SJSA1 (cell line): ENCODE measurements around the gene SUMO4. TPM values are rescaled to one million over a fixed set of nuclear protein-coding genes. Genes with fewer than 3 reads are reported as not detected.

Experiments
- DNase-seq, 2 experiments: peaks; one replicate each; pipeline ENCODE4 v3.0.0-alpha.2; 2015 to 2020; ENCODE audit warnings: low spot score in 2 of 2, low read depth in 1 of 2
- H3K27ac ChIP-seq: fragments of 250-450 bp; sonication (Bioruptor Pico); 2 replicates; pipeline ENCODE4 v1.5.1; 2020; ENCODE audit warnings: mild to moderate bottlenecking, moderate library complexity
- H3K27me3 ChIP-seq: fragments of 250-450 bp; sonication (Bioruptor Pico); replicated peaks from 2 replicates; pipeline ENCODE4 v1.5.1; 2020; ENCODE audit warnings: mild to moderate bottlenecking, moderate library complexity
- H3K36me3 ChIP-seq: fragments of 250-450 bp; sonication (Bioruptor Pico); 2 replicates; pipeline ENCODE4 v1.5.1; 2020; ENCODE audit warnings: mild to moderate bottlenecking
- H3K4me1 ChIP-seq: fragments of 250-450 bp; sonication (Bioruptor Pico); replicated peaks from 2 replicates; pipeline ENCODE4 v1.6.1; 2021; ENCODE audit warnings: mild to moderate bottlenecking
- H3K4me3 ChIP-seq: fragments of 250-450 bp; sonication (Bioruptor Pico); 2 replicates; pipeline ENCODE4 v1.5.1; 2020; ENCODE audit warnings: mild to moderate bottlenecking
- H3K9me3 ChIP-seq: fragments of 250-450 bp; sonication (Bioruptor Pico); replicated peaks from 2 replicates; pipeline ENCODE4 v1.5.1; 2020; ENCODE audit warnings: mild to moderate bottlenecking
- total RNA-seq: library from RNA; depleted of rRNA; stranded (reverse); fragments of >200 nt; shearing (Covaris generic); gene quantifications from 2 replicates; pipeline ENCODE4 v1.2.3, GENCODE V29; 2014

SUMO4 gene
- total RNA-seq, 1 experiment from 2014 or later: 1.8 TPM

GRCh38 chr6:149397384-149397783 lies 2.7 kb upstream of the SUMO4 start:
- Histone ChIP-seq H3K9me3 (no peaks in the 10 kb centered on the region; the same call in 1 of the 2 replicates), H3K4me1 (0 out of 2 replicates have a peak, but pooled peaks cover 2% of the 10 kb centered on the region), H3K4me3 (no peak overlapping the region), H3K27me3 (no peaks in the 10 kb centered on the region), H3K36me3 (peaks cover 59% of the 10 kb centered on the region), H3K27ac (no peak overlapping the region)
- no peak for DNase-seq

- Histone ChIP-seq H3K4me1 (no peaks in the 10 kb centered on the region), H3K27me3 (no peaks in the 10 kb centered on the region), H3K27ac (no peak overlapping the region), H3K36me3 (peaks cover 68% of the 10 kb centered on the region), H3K9me3 (no peaks in the 10 kb centered on the region), H3K4me3 (no peak overlapping the region)
- no peak for DNase-seq
These were observed 3.5 kb downstream of the SUMO4 start for GRCh38 chr6:149403534-149403933.

- Histone ChIP-seq H3K4me1 (no peaks in the 10 kb centered on the region), H3K36me3 (peaks cover 64% of the 10 kb centered on the region)
- DNase-seq: no peak
These were observed 6.0 kb downstream of the SUMO4 start for GRCh38 chr6:149405823-149406765.

GRCh38 chr6:149409617-149410016 lies 9.6 kb downstream of the SUMO4 start:
- no peak for DNase-seq
- no peak overlapping the region for H3K4me3 ChIP-seq
- H3K36me3 ChIP-seq: peaks cover 49% of the 10 kb centered on the region
- no peak overlapping the region for H3K27ac ChIP-seq
- no peaks in the 10 kb centered on the region for H3K9me3 ChIP-seq
- H3K4me1 ChIP-seq: no peaks in the 10 kb centered on the region
- no peaks in the 10 kb centered on the region for H3K27me3 ChIP-seq

More at GRCh38 chr6:149405823-149406765, 6.0 kb downstream of the SUMO4 start:
- no peaks in the 10 kb centered on the region for H3K27me3 ChIP-seq
- H3K4me3 ChIP-seq: no peak overlapping the region
- no peaks in the 10 kb centered on the region for H3K9me3 ChIP-seq
- H3K27ac ChIP-seq: no peak overlapping the region

- H3K27ac ChIP-seq: no peak overlapping the region
- no peaks in the 10 kb centered on the region for H3K9me3 ChIP-seq
- H3K4me3 ChIP-seq: no peak overlapping the region
- H3K27me3 ChIP-seq: no peaks in the 10 kb centered on the region
- no peak for DNase-seq
- H3K4me1 ChIP-seq: no peaks in the 10 kb centered on the region
- H3K36me3 ChIP-seq: peaks cover 39% of the 10 kb centered on the region
These were observed 10.5 kb downstream of the SUMO4 start for GRCh38 chr6:149410557-149410956.

GRCh38 chr6:149414009-149414408 lies 13.9 kb downstream of the SUMO4 start:
- peaks cover 30% of the 10 kb centered on the region for H3K36me3 ChIP-seq
- H3K27ac ChIP-seq: no peak overlapping the region
- H3K4me1 ChIP-seq: no peaks in the 10 kb centered on the region
- no peaks in the 10 kb centered on the region for H3K9me3 ChIP-seq
- H3K27me3 ChIP-seq: no peaks in the 10 kb centered on the region
- H3K4me3 ChIP-seq: no peak overlapping the region
- DNase-seq: no peak

GRCh38 chr6:149414821-149415220 lies 14.8 kb downstream of the SUMO4 start:
- DNase-seq: no peak
- H3K27me3 ChIP-seq: no peaks in the 10 kb centered on the region
- no peak overlapping the region for H3K4me3 ChIP-seq
- H3K9me3 ChIP-seq: no peaks in the 10 kb centered on the region
- H3K36me3 ChIP-seq: peaks cover 23% of the 10 kb centered on the region
- no peak overlapping the region for H3K27ac ChIP-seq
- no peaks in the 10 kb centered on the region for H3K4me1 ChIP-seq

- no peak for DNase-seq
- H3K27me3 ChIP-seq: no peaks in the 10 kb centered on the region
- H3K4me1 ChIP-seq: peaks cover 7% of the 10 kb centered on the region
- H3K27ac ChIP-seq: no peak overlapping the region
- H3K9me3 ChIP-seq: no peaks in the 10 kb centered on the region
- H3K4me3 ChIP-seq: no peak overlapping the region
- H3K36me3 ChIP-seq: no peaks in the 10 kb centered on the region
These were observed 19.8 kb downstream of the SUMO4 start for GRCh38 chr6:149419696-149420404.

GRCh38 chr6:149421132-149421531 lies 21.1 kb downstream of the SUMO4 start:
- no peaks in the 10 kb centered on the region for H3K36me3 ChIP-seq
- DNase-seq: no peak
- no peaks in the 10 kb centered on the region for H3K9me3 ChIP-seq
- peaks cover 7% of the 10 kb centered on the region for H3K4me1 ChIP-seq
- H3K27me3 ChIP-seq: no peaks in the 10 kb centered on the region
- no peak overlapping the region for H3K4me3 ChIP-seq
- no peak overlapping the region for H3K27ac ChIP-seq

GRCh38 chr6:149422581-149422980 lies 22.5 kb downstream of the SUMO4 start:
- Histone ChIP-seq H3K4me1 (peaks cover 7% of the 10 kb centered on the region), H3K27ac (no peak overlapping the region), H3K9me3 (no peaks in the 10 kb centered on the region), H3K4me3 (no peak overlapping the region), H3K27me3 (no peaks in the 10 kb centered on the region), H3K36me3 (no peaks in the 10 kb centered on the region)
- DNase-seq: no peak

GRCh38 chr6:149423964-149424440 lies 23.9 kb downstream of the SUMO4 start:
- DNase-seq: no peak
- H3K4me3 ChIP-seq: no peak overlapping the region
- H3K4me1 ChIP-seq: peaks cover 7% of the 10 kb centered on the region
- H3K27me3 ChIP-seq: no peaks in the 10 kb centered on the region
- H3K27ac ChIP-seq: no peak overlapping the region
- no peaks in the 10 kb centered on the region for H3K36me3 ChIP-seq
- H3K9me3 ChIP-seq: no peaks in the 10 kb centered on the region

GRCh38 chr6:149425224-149425623 lies 25.2 kb downstream of the SUMO4 start:
- no peaks in the 10 kb centered on the region for H3K27me3 ChIP-seq
- no peak overlapping the region for H3K27ac ChIP-seq
- H3K36me3 ChIP-seq: no peaks in the 10 kb centered on the region
- DNase-seq: no peak
- no peaks in the 10 kb centered on the region for H3K9me3 ChIP-seq
- H3K4me3 ChIP-seq: no peak overlapping the region
- peaks cover 7% of the 10 kb centered on the region for H3K4me1 ChIP-seq

- Histone ChIP-seq H3K27me3 (no peaks in the 10 kb centered on the region), H3K36me3 (no peaks in the 10 kb centered on the region), H3K4me3 (no peak overlapping the region), H3K9me3 (no peaks in the 10 kb centered on the region), H3K4me1 (peaks cover 7% of the 10 kb centered on the region), H3K27ac (no peak overlapping the region)
- DNase-seq: no peak
These were observed 25.7 kb downstream of the SUMO4 start for GRCh38 chr6:149425754-149426153.

- DNase-seq: no peak
- no peaks in the 10 kb centered on the region for H3K9me3 ChIP-seq
- no peaks in the 10 kb centered on the region for H3K36me3 ChIP-seq
- H3K4me3 ChIP-seq: no peak overlapping the region
- H3K27ac ChIP-seq: no peak overlapping the region
- no peaks in the 10 kb centered on the region for H3K27me3 ChIP-seq
- H3K4me1 ChIP-seq: peaks cover 8% of the 10 kb centered on the region
These were observed 28.5 kb downstream of the SUMO4 start for GRCh38 chr6:149428606-149429005.
